ENCODE data around the gene AGAP1.

- TF ChIP-seq POLR2AphosphoS5 (IDR thresholded peaks at IDR 0.05; ENCODE audit: low read depth, low read length) = no peak
- TF ChIP-seq POLR2A (IDR thresholded peaks at IDR 0.05; ENCODE audit: low read depth, low read length) = no peak
- no peak for TF ChIP-seq TAF1 (IDR thresholded peaks at IDR 0.05; ENCODE audit: borderline replicate concordance, low read depth, low read length)
Measured at GRCh38 chr2:235555371-235555770, 61.5 kb downstream of the AGAP1 start.

All from GM12892 (cell line).